ENCODE results near the gene SAMD4A. TPM values are rescaled to one million over a fixed set of nuclear protein-coding genes. Genes with fewer than 3 reads are reported as not detected.

Gene SAMD4A
- total RNA-seq, 1 experiment from 2014 or later = 9.6 TPM

DNA sequence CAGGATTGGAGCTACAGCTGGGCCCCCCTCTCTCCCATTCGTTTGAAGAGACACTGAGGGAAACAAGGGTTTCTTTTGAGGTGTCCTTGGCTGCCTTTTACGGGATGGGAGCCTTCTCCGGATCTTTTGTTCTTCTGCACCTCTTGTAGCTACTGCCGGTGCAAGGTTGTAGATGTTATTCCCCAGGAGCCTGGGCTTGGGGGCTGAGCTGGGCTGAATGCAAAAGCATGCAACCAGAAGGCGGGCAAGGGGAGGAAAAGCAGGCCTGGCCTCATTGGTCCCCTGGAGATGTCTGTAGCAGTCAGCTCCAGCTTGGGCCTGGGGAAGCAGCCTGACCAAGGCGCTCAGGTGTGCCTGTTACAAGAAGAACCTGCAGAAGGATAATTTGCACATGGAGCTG lies 225.4 kb downstream of the SAMD4A start:
- H2BK5ac ChIP-seq (ENCODE audit: insufficient read length, low read length) = no peak overlapping the region
- H3K4ac ChIP-seq (ENCODE audit: low read depth, low read length) = no peak overlapping the region
- H3K27me3 Mint-ChIP-seq (ENCODE audit: low read depth) = no peaks in the 10 kb centered on the region
- no peak overlapping the region for H3K23ac ChIP-seq (ENCODE audit: insufficient read length, low read depth, low read length)
- no peak overlapping the region for H4K5ac ChIP-seq (ENCODE audit: insufficient read length, low read depth, low read length)
- TF ChIP-seq, protein P1, sequence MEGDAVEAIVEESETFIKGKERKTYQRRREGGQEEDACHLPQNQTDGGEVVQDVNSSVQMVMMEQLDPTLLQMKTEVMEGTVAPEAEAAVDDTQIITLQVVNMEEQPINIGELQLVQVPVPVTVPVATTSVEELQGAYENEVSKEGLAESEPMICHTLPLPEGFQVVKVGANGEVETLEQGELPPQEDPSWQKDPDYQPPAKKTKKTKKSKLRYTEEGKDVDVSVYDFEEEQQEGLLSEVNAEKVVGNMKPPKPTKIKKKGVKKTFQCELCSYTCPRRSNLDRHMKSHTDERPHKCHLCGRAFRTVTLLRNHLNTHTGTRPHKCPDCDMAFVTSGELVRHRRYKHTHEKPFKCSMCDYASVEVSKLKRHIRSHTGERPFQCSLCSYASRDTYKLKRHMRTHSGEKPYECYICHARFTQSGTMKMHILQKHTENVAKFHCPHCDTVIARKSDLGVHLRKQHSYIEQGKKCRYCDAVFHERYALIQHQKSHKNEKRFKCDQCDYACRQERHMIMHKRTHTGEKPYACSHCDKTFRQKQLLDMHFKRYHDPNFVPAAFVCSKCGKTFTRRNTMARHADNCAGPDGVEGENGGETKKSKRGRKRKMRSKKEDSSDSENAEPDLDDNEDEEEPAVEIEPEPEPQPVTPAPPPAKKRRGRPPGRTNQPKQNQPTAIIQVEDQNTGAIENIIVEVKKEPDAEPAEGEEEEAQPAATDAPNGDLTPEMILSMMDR (conservative IDR thresholded peaks at IDR 0.05) = no peak
- no peak overlapping the region for H3K14ac ChIP-seq (ENCODE audit: insufficient read depth, low read length)
- peak; percentile 41 for DNase-seq
- peaks cover 0 to 3% (median 0%) of the 10 kb centered on the region in 3 experiments; a peak in 1 of 7 replicates for H3K36me3 Mint-ChIP-seq (ENCODE audit: insufficient read depth in 1 of 3, low read depth in 3 of 3)
- no peaks in the 10 kb centered on the region for H3K9me3 Mint-ChIP-seq
- H2BK12ac ChIP-seq (ENCODE audit: insufficient read length, low read depth, low read length) = no peak overlapping the region
- no peak overlapping the region for H4K8ac ChIP-seq (replicated peaks; ENCODE audit: insufficient read length, low read depth, low read length)
- H3K4me2 ChIP-seq (ENCODE audit: insufficient read depth, insufficient read length, low read length) = no peak overlapping the region
- H3K23me2 ChIP-seq (ENCODE audit: insufficient read length, low read depth, low read length, poor library complexity, severe bottlenecking) = no peaks in the 10 kb centered on the region
- H3T11ph ChIP-seq (ENCODE audit: low read length) = no peak overlapping the region
- no peak overlapping the region for H2AK5ac ChIP-seq (ENCODE audit: insufficient read length, low read length)
- no peak overlapping the region for H2BK15ac ChIP-seq (ENCODE audit: low read depth, low read length)
- no peak overlapping the region for H3K4me3 Mint-ChIP-seq
- no peaks in the 10 kb centered on the region for H3K9me3 ChIP-seq (ENCODE audit: control insufficient read depth, low read depth, low read length)
- no peak overlapping the region for H2BK20ac ChIP-seq (ENCODE audit: low read depth, low read length, poor library complexity, severe bottlenecking)
- H3K79me2 ChIP-seq (ENCODE audit: insufficient read depth, low read length) = no peaks in the 10 kb centered on the region
- no peak overlapping the region for H2AFZ ChIP-seq (ENCODE audit: low read length)
- H4K91ac ChIP-seq (ENCODE audit: insufficient read length, low read depth, low read length) = no peak overlapping the region
- H3K4me1 ChIP-seq (ENCODE audit: insufficient read depth, low read length) = no peaks in the 10 kb centered on the region
- H3K27me3 ChIP-seq (ENCODE audit: insufficient read depth, low read length) = no peaks in the 10 kb centered on the region
- H3K27ac ChIP-seq (ENCODE audit: insufficient read length, low read depth, low read length) = no peak overlapping the region
- no CpG with 5 or more reads among the region's 6 CpGs for WGBS (ENCODE audit: extremely low coverage, insufficient read length, low lambda C conversion rate)
- no peak overlapping the region; a peak in 1 of 7 replicates for H3K27ac Mint-ChIP-seq
- H3K18ac ChIP-seq (ENCODE audit: insufficient read length, low read depth, low read length) = no peak overlapping the region
- H3K56ac ChIP-seq (ENCODE audit: insufficient read length, low read depth, low read length) = no peak overlapping the region
- H4K20me1 ChIP-seq (ENCODE audit: control insufficient read depth, insufficient read depth, insufficient read length) = no peaks in the 10 kb centered on the region
- H2BK120ac ChIP-seq (ENCODE audit: low read depth, low read length, poor library complexity, severe bottlenecking) = no peak overlapping the region
- H3K9ac ChIP-seq (ENCODE audit: extremely low read depth, insufficient read length, low read length) = no peak overlapping the region
- no peaks in the 10 kb centered on the region for H3K79me1 ChIP-seq (ENCODE audit: insufficient read depth, low read depth, low read length, poor library complexity, severe bottlenecking)
- peaks cover 7 to 11% of the 10 kb centered on the region in 2 experiments for H3K4me1 Mint-ChIP-seq
